OCI-LY1 (cell line): ENCODE measurements around the gene CROCC.

Source experiments
- H2AFZ ChIP-seq: fragments of 200-600 bp; sonication (generic), shearing (Covaris generic); 2 replicates; pipeline ENCODE4 v1.6.0; 2014; ENCODE audit warnings: antibody characterized with exemption, mild to moderate bottlenecking, low read length
- H3F3A ChIP-seq: fragments of 200-600 bp; sonication (generic), shearing (Covaris generic); 2 replicates; pipeline ENCODE4 v1.6.0; 2014; ENCODE audit warnings: mild to moderate bottlenecking, antibody characterized with exemption, low read length, moderate library complexity; ENCODE audit not compliant: insufficient read depth
- H3K27ac ChIP-seq: fragments of 200-600 bp; sonication (generic); 2 replicates; pipeline ENCODE4 v1.5.1; 2014; ENCODE audit warnings: low read length, mixed run types, mild to moderate bottlenecking, low read depth; ENCODE audit not compliant: poor library complexity, severe bottlenecking
- H3K27me3 ChIP-seq: fragments of 200-600 bp; sonication (generic); 2 replicates; pipeline ENCODE4 v1.6.0; 2014; ENCODE audit warnings: antibody characterized with exemption, mild to moderate bottlenecking, low read length, moderate library complexity; ENCODE audit not compliant: insufficient read depth
- H3K36me3 ChIP-seq: fragments of 200-600 bp; sonication (generic); 2 replicates; pipeline ENCODE4 v1.6.1; 2014; ENCODE audit warnings: mild to moderate bottlenecking, antibody characterized with exemption, low read length, moderate library complexity, mixed read lengths; ENCODE audit not compliant: insufficient read depth
- H3K4me1 ChIP-seq: fragments of 200-600 bp; sonication (generic); 2 replicates; pipeline ENCODE4 v1.5.1; 2014; ENCODE audit warnings: mild to moderate bottlenecking, low read length, moderate library complexity; ENCODE audit not compliant: insufficient read depth, severe bottlenecking
- H3K4me2 ChIP-seq: fragments of 200-600 bp; sonication (generic), shearing (Covaris generic); 2 replicates; pipeline ENCODE4 v1.6.1; 2014; ENCODE audit warnings: low read length
- H3K4me3 ChIP-seq: fragments of 200-600 bp; sonication (generic); 2 replicates; pipeline ENCODE4 v1.5.1; 2014; ENCODE audit warnings: low read length, low read depth, mild to moderate bottlenecking, mixed read lengths; ENCODE audit not compliant: poor library complexity, severe bottlenecking
- H3K79me2 ChIP-seq: fragments of 200-600 bp; shearing (Covaris generic); 2 replicates; pipeline ENCODE4 v1.6.1; 2016; ENCODE audit warnings: mixed run types, low read length, mixed read lengths; ENCODE audit not compliant: insufficient read depth
- H3K9ac ChIP-seq: fragments of 200-600 bp; sonication (generic), shearing (Covaris generic); 2 replicates; pipeline ENCODE4 v1.6.1; 2014; ENCODE audit warnings: mild to moderate bottlenecking, low read length, mixed read lengths
- H3K9me2 ChIP-seq: fragments of 200-600 bp; sonication (generic), shearing (Covaris generic); 2 replicates; pipeline ENCODE4 v1.6.1; 2014; ENCODE audit warnings: low read depth, mild to moderate bottlenecking, low read length, mixed read lengths
- H3K9me3 ChIP-seq: fragments of 200-600 bp; shearing (Covaris generic); 2 replicates; pipeline ENCODE4 v1.6.1; 2014; ENCODE audit warnings: low read length, mixed read lengths
- H4K20me1 ChIP-seq: fragments of 200-600 bp; sonication (generic), shearing (Covaris generic); 2 replicates; pipeline ENCODE4 v1.6.0; 2016; ENCODE audit warnings: mild to moderate bottlenecking, low read length; ENCODE audit not compliant: insufficient read depth
- CTCF ChIP-seq: fragments of 200-600 bp; sonication (generic), shearing (Covaris generic); IDR thresholded peaks from 2 replicates; pipeline ENCODE4 v1.5.1; 2017; ENCODE audit warnings: mild to moderate bottlenecking, antibody characterized with exemption, low read length, moderate library complexity, mixed read lengths
- EZH2 ChIP-seq: fragments of 200-600 bp; sonication (generic), shearing (Covaris generic); IDR thresholded peaks from 2 replicates; pipeline ENCODE4 v1.8.0; 2017; ENCODE audit warnings: borderline replicate concordance, mixed run types, mild to moderate bottlenecking, antibody characterized with exemption, low read length, moderate library complexity, mixed read lengths

Gene CROCC

GRCh38 chr1:16973215-16973614, 51.5 kb downstream of the CROCC start:
- Histone ChIP-seq H2AFZ (no peak overlapping the region), H3K9me2 (no peaks in the 10 kb centered on the region), H3K4me2 (no peak overlapping the region), H3K27ac (no peak overlapping the region), H3K79me2 (no peaks in the 10 kb centered on the region), H3K36me3 (no peaks in the 10 kb centered on the region), H3K9ac (no peak overlapping the region), H4K20me1 (no peaks in the 10 kb centered on the region), H3K4me3 (no peak overlapping the region), H3F3A (no peaks in the 10 kb centered on the region), H3K27me3 (no peaks in the 10 kb centered on the region; the same call in 1 of the 2 replicates), H3K9me3 (no peaks in the 10 kb centered on the region), H3K4me1 (no peaks in the 10 kb centered on the region)
- no peak for TF ChIP-seq CTCF
- TF ChIP-seq EZH2: no peak

- Histone ChIP-seq H3K79me2 (no peaks in the 10 kb centered on the region), H3K27me3 (peaks cover 4% of the 10 kb centered on the region; the same call in 1 of the 2 replicates), H3K27ac (no peak overlapping the region), H4K20me1 (no peaks in the 10 kb centered on the region), H2AFZ (no peak overlapping the region), H3K4me1 (no peaks in the 10 kb centered on the region), H3K36me3 (no peaks in the 10 kb centered on the region), H3K9me2 (no peaks in the 10 kb centered on the region), H3K9ac (no peak overlapping the region), H3K4me2 (no peak overlapping the region), H3K4me3 (no peak overlapping the region), H3K9me3 (no peaks in the 10 kb centered on the region), H3F3A (no peaks in the 10 kb centered on the region)
- TF ChIP-seq EZH2 (no peak), CTCF (no peak)
These were observed 53.5 kb downstream of the CROCC start for GRCh38 chr1:16975211-16975610.

- no peak overlapping the region for H3K9ac ChIP-seq
- no peaks in the 10 kb centered on the region for H3K4me1 ChIP-seq
- no peaks in the 10 kb centered on the region for H3K9me2 ChIP-seq
- H3K9me3 ChIP-seq: no peaks in the 10 kb centered on the region
- H3K4me2 ChIP-seq: no peak overlapping the region
- H3K27me3 ChIP-seq: peaks cover 4% of the 10 kb centered on the region; the same call in 1 of the 2 replicates
- no peak overlapping the region for H3K4me3 ChIP-seq
- H3K79me2 ChIP-seq: no peaks in the 10 kb centered on the region
- no peak overlapping the region for H2AFZ ChIP-seq
- H3K36me3 ChIP-seq: no peaks in the 10 kb centered on the region
- no peak overlapping the region for H3K27ac ChIP-seq
- H3F3A ChIP-seq: no peaks in the 10 kb centered on the region
- TF ChIP-seq CTCF (no peak), EZH2 (no peak)
- H4K20me1 ChIP-seq: no peaks in the 10 kb centered on the region
These were observed 54.1 kb downstream of the CROCC start for GRCh38 chr1:16975838-16976237.
